WTC11 (cell line): ENCODE results near the gene DNMT3A. TPM values are rescaled to one million over a fixed set of nuclear protein-coding genes. Genes with fewer than 3 reads are reported as not detected.

Experiments
- ATAC-seq: fragments of 200-7000 bp; cut with Tn5 transposase; 2 replicates; pipeline ENCODE4 v1.10.0; 2021; ENCODE audit warnings: mild to moderate bottlenecking, moderate library complexity
- CTCF ChIA-PET: fragments of 300-600 bp; sonication (Branson Sonifier 250); formaldehyde crosslinking; loops from one replicate; lab custom pipeline; 2021; ENCODE audit warnings: antibody characterized with exemption; lab: Charles Lee
- POLR2A ChIA-PET: fragments of 350-600 bp; sonication (Branson Sonifier 250); formaldehyde crosslinking; loops from one replicate; lab custom pipeline; 2021; ENCODE audit warnings: antibody characterized with exemption; lab: Charles Lee
- DNase-seq: peaks from one replicate; pipeline ENCODE4 v3.0.0; 2021; ENCODE audit warnings: low spot score
- H3K27ac Mint-ChIP-seq: 2 replicates; pipeline ENCODE4 v1.8.0; 2021; ENCODE audit warnings: mixed read lengths
- H3K27me3 Mint-ChIP-seq: 2 replicates; pipeline ENCODE4 v1.8.0; 2021; ENCODE audit warnings: low read depth, mild to moderate bottlenecking, moderate library complexity, mixed read lengths
- H3K36me3 Mint-ChIP-seq: 2 replicates; pipeline ENCODE4 v1.8.0; 2021; ENCODE audit warnings: mixed read lengths
- H3K4me1 Mint-ChIP-seq: 2 replicates; pipeline ENCODE4 v1.8.0; 2022; ENCODE audit warnings: mixed read lengths
- H3K4me3 Mint-ChIP-seq: 2 replicates; pipeline ENCODE4 v1.8.0; 2021; ENCODE audit warnings: mild to moderate bottlenecking, moderate library complexity, mixed read lengths
- H3K9me3 Mint-ChIP-seq: 2 replicates; pipeline ENCODE4 v1.8.0; 2021; ENCODE audit warnings: mixed read lengths
- ATF1 ChIP-seq: sonication (generic); formaldehyde crosslinking; IDR thresholded peaks from 2 replicates; pipeline ENCODE4 v1.8.1; 2023; ENCODE audit warnings: mild to moderate bottlenecking, moderate library complexity, missing genetic modification reagents
- ELF4 ChIP-seq: sonication (generic); formaldehyde crosslinking; IDR thresholded peaks from 2 replicates; pipeline ENCODE4 v1.8.1; 2022; ENCODE audit warnings: low read depth, mild to moderate bottlenecking, moderate library complexity, missing genetic modification reagents
- ETV6 ChIP-seq: sonication (generic); formaldehyde crosslinking; IDR thresholded peaks from 2 replicates; pipeline ENCODE4 v1.8.1; 2022; ENCODE audit warnings: mild to moderate bottlenecking, missing genetic modification reagents
- HMGA2 ChIP-seq: fragments of 250-450 bp; sonication (Bioruptor Pico); IDR thresholded peaks from 2 replicates; pipeline ENCODE4 v1.4.0; 2021; ENCODE audit warnings: mild to moderate bottlenecking, moderate library complexity
- NR2C2 ChIP-seq: sonication (generic); formaldehyde crosslinking; IDR thresholded peaks from 2 replicates; pipeline ENCODE4 v1.8.0; 2022; ENCODE audit warnings: mild to moderate bottlenecking, missing genetic modification reagents
- RELA ChIP-seq: sonication (generic); formaldehyde crosslinking; IDR thresholded peaks from 2 replicates; pipeline ENCODE4 v1.8.1; 2022; ENCODE audit warnings: missing genetic modification reagents, mild to moderate bottlenecking, borderline replicate concordance
- SP1 ChIP-seq: sonication (generic); formaldehyde crosslinking; conservative IDR thresholded peaks from 2 replicates; pipeline ENCODE4 v1.8.1; 2022; ENCODE audit warnings: missing genetic modification reagents
- ZNF423 ChIP-seq: fragments of 250-450 bp; sonication (Bioruptor Pico); IDR thresholded peaks from 2 replicates; pipeline ENCODE4 v2.1.2; 2022; ENCODE audit warnings: mild to moderate bottlenecking, moderate library complexity
- ZNF671 ChIP-seq: fragments of 250-450 bp; sonication (Bioruptor Pico); IDR thresholded peaks from 2 replicates; pipeline ENCODE4 v1.8.0; 2021; ENCODE audit warnings: mild to moderate bottlenecking
- total RNA-seq: library from RNA; stranded (reverse); gene quantifications from 3 replicates; pipeline ENCODE4 v1.2.3, GENCODE V29; 2021
- TF ChIP-seq, protein P1 (sequence below): fragments of 250-450 bp; sonication (Bioruptor Pico); IDR thresholded peaks from 2 replicates; pipeline ENCODE4 v2.1.2; 2022; ENCODE audit warnings: mild to moderate bottlenecking, moderate library complexity
- TF ChIP-seq, protein P2 (sequence below): sonication (generic); formaldehyde crosslinking; IDR thresholded peaks from 2 replicates; pipeline ENCODE4 v1.8.0; 2022; ENCODE audit warnings: missing genetic modification reagents
- TF ChIP-seq, protein P3 (sequence below): sonication (generic); formaldehyde crosslinking; IDR thresholded peaks from 2 replicates; pipeline ENCODE4 v1.8.1; 2023; ENCODE audit warnings: mild to moderate bottlenecking, missing genetic modification reagents, moderate library complexity

DNMT3A gene
- total RNA-seq, 1 experiment from 2014 or later = 154 TPM

DNA sequence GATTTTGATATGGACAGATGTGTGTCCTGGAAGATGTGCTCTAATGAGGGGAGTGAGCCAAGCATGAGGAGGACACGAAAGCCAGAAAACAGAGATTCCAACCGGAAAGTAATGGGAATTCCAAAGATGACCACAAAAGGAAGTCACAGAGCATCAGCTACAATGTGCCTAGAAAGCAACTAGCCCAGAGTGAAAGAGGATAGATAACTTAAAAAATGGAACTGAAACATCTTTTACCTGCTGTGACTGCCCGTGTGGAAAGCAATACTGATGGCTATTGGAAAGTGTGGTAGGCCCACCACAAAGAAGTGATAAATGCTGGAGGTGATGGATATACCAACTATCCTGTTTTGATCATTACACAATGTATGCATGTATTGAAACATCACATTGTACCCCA is 21.6 kb downstream of the DNMT3A start:
- Mint-ChIP-seq H3K9me3 (peaks cover 4% of the 10 kb centered on the region; the same call in 1 of the 2 replicates), H3K4me3 (no peak overlapping the region), H3K36me3 (no peaks in the 10 kb centered on the region), H3K27me3 (no peaks in the 10 kb centered on the region), H3K27ac (no peak overlapping the region; the same call in 1 of the 2 replicates), H3K4me1 (peaks cover 37% of the 10 kb centered on the region)
- DNase-seq = no peak
- TF ChIP-seq RELA = no peak
- no peak for ATAC-seq
- CTCF ChIA-PET = no interaction called here
- POLR2A ChIA-PET = no interaction called here

DNA sequence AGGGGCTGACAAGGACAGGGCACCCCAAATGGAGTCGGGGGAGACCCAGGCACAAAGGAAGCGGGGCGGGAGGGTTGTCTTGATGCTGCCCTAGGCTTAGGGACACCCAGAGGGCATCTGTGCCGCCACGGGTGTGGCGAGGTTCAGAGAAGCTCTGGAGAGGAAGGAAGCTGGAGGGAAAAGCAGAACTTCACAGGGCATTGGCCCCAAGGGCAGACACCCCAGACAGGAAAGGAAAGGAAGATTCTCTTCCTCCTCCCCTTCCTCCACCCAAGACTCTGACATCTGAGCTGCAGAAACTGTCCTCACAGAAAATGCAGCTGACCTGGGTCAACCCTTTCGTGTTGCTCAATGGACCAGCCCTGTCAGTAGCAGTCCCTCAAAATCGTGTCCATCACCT is 25.6 kb downstream of the DNMT3A start:
- no peak for DNase-seq
- Mint-ChIP-seq H3K9me3 (peaks cover under 1% of the 10 kb centered on the region; the same call in 1 of the 2 replicates), H3K27me3 (no peaks in the 10 kb centered on the region), H3K36me3 (no peaks in the 10 kb centered on the region), H3K27ac (no peak overlapping the region), H3K4me3 (no peak overlapping the region), H3K4me1 (peaks cover 44% of the 10 kb centered on the region)
- TF ChIP-seq, protein P1, sequence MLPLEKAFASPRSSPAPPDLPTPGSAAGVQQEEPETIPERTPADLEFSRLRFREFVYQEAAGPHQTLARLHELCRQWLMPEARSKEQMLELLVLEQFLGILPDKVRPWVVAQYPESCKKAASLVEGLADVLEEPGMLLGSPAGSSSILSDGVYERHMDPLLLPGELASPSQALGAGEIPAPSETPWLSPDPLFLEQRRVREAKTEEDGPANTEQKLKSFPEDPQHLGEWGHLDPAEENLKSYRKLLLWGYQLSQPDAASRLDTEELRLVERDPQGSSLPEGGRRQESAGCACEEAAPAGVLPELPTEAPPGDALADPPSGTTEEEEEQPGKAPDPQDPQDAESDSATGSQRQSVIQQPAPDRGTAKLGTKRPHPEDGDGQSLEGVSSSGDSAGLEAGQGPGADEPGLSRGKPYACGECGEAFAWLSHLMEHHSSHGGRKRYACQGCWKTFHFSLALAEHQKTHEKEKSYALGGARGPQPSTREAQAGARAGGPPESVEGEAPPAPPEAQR (CRISPR knock-in tag) = no peak
- TF ChIP-seq ZNF671 (CRISPR knock-in tag) = no peak
- CTCF ChIA-PET = interaction anchor here (0.6 to 6.6 kb wide), 6 partner anchors 11 to 187 kb away, joined by 3 to 53 read pairs (median 3); no protein-coding TSS in a partner anchor
- POLR2A ChIA-PET = interaction anchor here (1.9 kb wide), 1 partner anchor 20 kb away, joined by 7 read pairs; no protein-coding TSS in a partner anchor
- no peak for ATAC-seq

DNA sequence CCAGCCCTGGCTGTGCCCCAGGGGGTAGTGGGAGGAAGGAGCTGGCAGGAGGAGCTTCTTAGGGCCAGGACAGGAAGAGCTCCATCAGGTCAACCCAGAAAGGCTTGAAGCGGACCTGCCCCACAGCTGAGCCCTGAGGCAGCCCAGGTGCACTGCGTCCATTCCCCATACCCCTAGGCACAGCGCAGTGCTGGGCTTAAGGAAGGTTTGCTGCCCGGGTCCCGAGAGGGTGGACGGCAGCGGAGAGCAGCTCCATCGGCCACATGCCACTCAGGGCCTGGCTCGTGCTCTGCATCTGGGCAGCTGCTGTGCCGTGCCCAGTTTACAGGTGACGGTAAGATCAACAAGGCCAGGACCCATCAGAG is 26.4 kb downstream of the DNMT3A start:
- ATAC-seq = peak; percentile 50
- ChIA-PET CTCF (interaction anchor here (0.7 to 6.6 kb wide), 14 partner anchors 8 to 349 kb away, joined by 3 to 53 read pairs (median 5); no protein-coding TSS in a partner anchor), POLR2A (interaction anchor here (1.2 to 1.9 kb wide), 4 partner anchors 11 to 24 kb away, joined by 3 to 7 read pairs (median 4); no protein-coding TSS in a partner anchor)
- Mint-ChIP-seq H3K9me3 (no peaks in the 10 kb centered on the region), H3K4me3 (no peak overlapping the region), H3K27ac (peak overlapping the region; percentile 83), H3K4me1 (peaks cover 50% of the 10 kb centered on the region)
- DNase-seq = no peak
- TF ChIP-seq, protein P2, sequence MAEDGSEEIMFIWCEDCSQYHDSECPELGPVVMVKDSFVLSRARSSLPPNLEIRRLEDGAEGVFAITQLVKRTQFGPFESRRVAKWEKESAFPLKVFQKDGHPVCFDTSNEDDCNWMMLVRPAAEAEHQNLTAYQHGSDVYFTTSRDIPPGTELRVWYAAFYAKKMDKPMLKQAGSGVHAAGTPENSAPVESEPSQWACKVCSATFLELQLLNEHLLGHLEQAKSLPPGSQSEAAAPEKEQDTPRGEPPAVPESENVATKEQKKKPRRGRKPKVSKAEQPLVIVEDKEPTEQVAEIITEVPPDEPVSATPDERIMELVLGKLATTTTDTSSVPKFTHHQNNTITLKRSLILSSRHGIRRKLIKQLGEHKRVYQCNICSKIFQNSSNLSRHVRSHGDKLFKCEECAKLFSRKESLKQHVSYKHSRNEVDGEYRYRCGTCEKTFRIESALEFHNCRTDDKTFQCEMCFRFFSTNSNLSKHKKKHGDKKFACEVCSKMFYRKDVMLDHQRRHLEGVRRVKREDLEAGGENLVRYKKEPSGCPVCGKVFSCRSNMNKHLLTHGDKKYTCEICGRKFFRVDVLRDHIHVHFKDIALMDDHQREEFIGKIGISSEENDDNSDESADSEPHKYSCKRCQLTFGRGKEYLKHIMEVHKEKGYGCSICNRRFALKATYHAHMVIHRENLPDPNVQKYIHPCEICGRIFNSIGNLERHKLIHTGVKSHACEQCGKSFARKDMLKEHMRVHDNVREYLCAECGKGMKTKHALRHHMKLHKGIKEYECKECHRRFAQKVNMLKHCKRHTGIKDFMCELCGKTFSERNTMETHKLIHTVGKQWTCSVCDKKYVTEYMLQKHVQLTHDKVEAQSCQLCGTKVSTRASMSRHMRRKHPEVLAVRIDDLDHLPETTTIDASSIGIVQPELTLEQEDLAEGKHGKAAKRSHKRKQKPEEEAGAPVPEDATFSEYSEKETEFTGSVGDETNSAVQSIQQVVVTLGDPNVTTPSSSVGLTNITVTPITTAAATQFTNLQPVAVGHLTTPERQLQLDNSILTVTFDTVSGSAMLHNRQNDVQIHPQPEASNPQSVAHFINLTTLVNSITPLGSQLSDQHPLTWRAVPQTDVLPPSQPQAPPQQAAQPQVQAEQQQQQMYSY = peak; percentile 89
- no peak for TF ChIP-seq HMGA2 (CRISPR knock-in tag)
- TF ChIP-seq, protein P3, sequence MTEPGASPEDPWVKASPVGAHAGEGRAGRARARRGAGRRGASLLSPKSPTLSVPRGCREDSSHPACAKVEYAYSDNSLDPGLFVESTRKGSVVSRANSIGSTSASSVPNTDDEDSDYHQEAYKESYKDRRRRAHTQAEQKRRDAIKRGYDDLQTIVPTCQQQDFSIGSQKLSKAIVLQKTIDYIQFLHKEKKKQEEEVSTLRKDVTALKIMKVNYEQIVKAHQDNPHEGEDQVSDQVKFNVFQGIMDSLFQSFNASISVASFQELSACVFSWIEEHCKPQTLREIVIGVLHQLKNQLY = no peak
- TF ChIP-seq ETV6 (CRISPR knock-in tag) = no peak
- no peak for TF ChIP-seq ATF1
- TF ChIP-seq, all 79 proteins: peak for 1
- no peaks in the 10 kb centered on the region for H3K27me3 Mint-ChIP-seq
- no peaks in the 10 kb centered on the region for H3K36me3 Mint-ChIP-seq

DNA sequence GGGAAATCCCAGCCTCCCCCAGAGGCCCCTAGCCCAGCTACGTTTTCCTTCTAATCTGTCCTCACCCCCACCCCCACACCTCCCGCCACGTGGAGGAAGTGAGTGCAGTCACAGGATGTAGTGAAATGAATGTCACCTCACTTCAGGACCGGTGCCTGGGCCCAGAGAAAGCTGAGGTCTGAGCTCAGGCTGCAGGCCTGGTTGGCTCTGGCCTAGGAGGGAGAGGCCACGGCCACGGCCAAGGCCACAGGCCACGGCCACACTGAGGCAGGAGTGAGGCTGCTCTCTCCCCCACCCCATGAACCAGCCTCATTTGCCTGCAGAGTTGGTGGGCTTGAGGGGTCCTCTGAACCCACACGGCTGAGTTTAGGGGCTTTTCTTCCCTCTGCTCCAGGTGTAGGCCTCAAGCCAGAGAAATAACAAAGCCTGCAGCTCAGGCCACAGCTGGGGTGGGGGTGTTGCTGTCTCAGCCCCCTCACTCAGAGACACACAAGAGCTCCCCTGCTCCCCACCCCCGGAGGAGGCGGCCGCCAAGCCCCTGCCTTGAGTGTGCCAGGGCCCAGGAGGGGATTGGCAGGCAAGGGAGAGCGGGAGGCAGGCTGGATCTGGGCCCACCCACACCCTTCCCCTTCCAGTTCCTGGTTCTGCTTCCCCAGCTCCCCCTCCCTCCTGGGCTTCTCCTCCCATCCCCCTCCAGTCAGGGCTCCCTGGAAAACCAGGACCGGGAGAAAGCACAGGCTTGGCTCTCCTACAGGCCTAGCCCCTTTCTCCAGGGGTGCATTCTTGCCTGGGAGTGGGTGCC is 27.0 kb downstream of the DNMT3A start:
- ChIA-PET CTCF (interaction anchor here (0.5 to 6.6 kb wide), 21 partner anchors 9 to 1224 kb away, joined by 3 to 53 read pairs (median 4); partner anchors contain the start of gene DNMT3A), POLR2A (interaction anchor here (0.6 to 1.9 kb wide), 6 partner anchors 10 to 350 kb away, joined by 3 to 7 read pairs (median 3); no protein-coding TSS in a partner anchor)
- ATAC-seq (peak; percentile 79), DNase-seq (peak; percentile 80)
- Mint-ChIP-seq H3K27ac (peak overlapping the region; percentile 83; the same call in 1 of the 2 replicates), H3K36me3 (no peaks in the 10 kb centered on the region), H3K9me3 (no peaks in the 10 kb centered on the region), H3K4me1 (peaks cover 54% of the 10 kb centered on the region), H3K4me3 (no peak overlapping the region), H3K27me3 (no peaks in the 10 kb centered on the region)
- no peak for TF ChIP-seq ELF4 (CRISPR knock-in tag)
- TF ChIP-seq ZNF423 (CRISPR knock-in tag) = peak; percentile 76
- TF ChIP-seq SP1 (CRISPR knock-in tag) = peak; percentile 73; the same call in 1 of the 2 replicates
- no peak for TF ChIP-seq NR2C2 (CRISPR knock-in tag)
- TF ChIP-seq, protein P2 = peak; percentile 100
